Tibial nerve (tissue), 4 donors: Measurements from ENCODE around the gene EYA2.

Source experiments
- EP300 ChIP-seq, 2 donors: sonication (generic); formaldehyde crosslinking; IDR thresholded peaks; one replicate each; pipeline ENCODE4 v1.6.1; 2017; ENCODE audit warnings: antibody characterized with exemption in 2 of 2, mild to moderate bottlenecking in 1 of 2
- POLR2A ChIP-seq, 2 donors: fragments of 450-650 bp; IDR thresholded peaks; one replicate each; pipeline ENCODE4 v1.6.1; 2017; ENCODE audit warnings: antibody characterized with exemption in 2 of 2, mild to moderate bottlenecking in 2 of 2, moderate library complexity in 2 of 2
- TF ChIP-seq, protein P1 (sequence below), 5 experiments: fragments of 200-600 bp in 3 of 5; fragments of 450-650 bp in 2 of 5; sonication (generic) in 3 of 5; IDR thresholded peaks; one replicate each; pipeline ENCODE4 v1.5.1; 2016 to 2019; ENCODE audit warnings: antibody characterized with exemption in 5 of 5, mild to moderate bottlenecking in 3 of 5, moderate library complexity in 2 of 5

DNA sequence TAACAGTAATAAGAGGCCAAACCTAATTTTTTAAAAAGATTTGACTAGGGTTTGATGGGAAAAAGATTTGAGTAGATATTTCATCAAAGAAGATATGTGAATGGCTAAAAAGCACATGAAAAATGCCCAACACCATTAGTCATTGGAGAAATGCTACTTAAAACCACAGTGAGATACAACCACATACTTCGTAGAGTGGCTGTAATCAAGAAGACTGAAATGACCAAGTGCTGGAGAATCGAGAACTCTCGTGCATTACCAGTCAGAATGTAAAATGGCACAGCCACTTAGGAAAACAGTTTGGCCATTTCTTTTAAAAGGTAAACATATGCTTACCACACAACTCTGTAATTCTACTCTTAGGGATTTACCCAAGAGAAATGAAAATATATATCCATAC lies 175.5 kb downstream of the EYA2 start:
- TF ChIP-seq, protein P1, sequence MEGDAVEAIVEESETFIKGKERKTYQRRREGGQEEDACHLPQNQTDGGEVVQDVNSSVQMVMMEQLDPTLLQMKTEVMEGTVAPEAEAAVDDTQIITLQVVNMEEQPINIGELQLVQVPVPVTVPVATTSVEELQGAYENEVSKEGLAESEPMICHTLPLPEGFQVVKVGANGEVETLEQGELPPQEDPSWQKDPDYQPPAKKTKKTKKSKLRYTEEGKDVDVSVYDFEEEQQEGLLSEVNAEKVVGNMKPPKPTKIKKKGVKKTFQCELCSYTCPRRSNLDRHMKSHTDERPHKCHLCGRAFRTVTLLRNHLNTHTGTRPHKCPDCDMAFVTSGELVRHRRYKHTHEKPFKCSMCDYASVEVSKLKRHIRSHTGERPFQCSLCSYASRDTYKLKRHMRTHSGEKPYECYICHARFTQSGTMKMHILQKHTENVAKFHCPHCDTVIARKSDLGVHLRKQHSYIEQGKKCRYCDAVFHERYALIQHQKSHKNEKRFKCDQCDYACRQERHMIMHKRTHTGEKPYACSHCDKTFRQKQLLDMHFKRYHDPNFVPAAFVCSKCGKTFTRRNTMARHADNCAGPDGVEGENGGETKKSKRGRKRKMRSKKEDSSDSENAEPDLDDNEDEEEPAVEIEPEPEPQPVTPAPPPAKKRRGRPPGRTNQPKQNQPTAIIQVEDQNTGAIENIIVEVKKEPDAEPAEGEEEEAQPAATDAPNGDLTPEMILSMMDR (IDR thresholded peaks at IDR 0.05) = no peak
- no peak for TF ChIP-seq POLR2A (IDR thresholded peaks at IDR 0.05)
- TF ChIP-seq EP300 (IDR thresholded peaks at IDR 0.05) = no peak
